ENCODE measurements around the gene TMEM52.

- TF ChIP-seq CTCF (IDR thresholded peaks at IDR 0.05) (no peak), EP300 (IDR thresholded peaks at IDR 0.05) (no peak)
These were observed 42.6 kb downstream of the TMEM52 start for GRCh38 chr1:1876335-1876930.

Data from gastroesophageal sphincter (tissue), 3 donors.